ENCODE data around the gene BEST4. TPM values are rescaled to one million over a fixed set of nuclear protein-coding genes. Genes with fewer than 3 reads are reported as not detected.
A peak's percentile ranks its signal among the peaks of the same experiment; 100 is the strongest.
"Not testable (repeated sequence)": the region's sequence is repeated elsewhere in the genome, so short reads cannot be mapped to it uniquely, and the experiment has no call there.

Gene BEST4
- total RNA-seq, 1 donor from 2014 or later, result 0.84 TPM

GRCh38 chr1:44811234-44811633, 23.3 kb upstream of the BEST4 start:
- no peak for TF ChIP-seq EZH2phosphoT487 (IDR thresholded peaks at IDR 0.05)
- peak; percentile 46 for DNase-seq (ENCODE audit: low spot score)
- no peaks in the 10 kb centered on the region for H3K36me3 ChIP-seq
- no peaks in the 10 kb centered on the region for H3K27me3 ChIP-seq
- no peak overlapping the region for H3K27ac ChIP-seq
- Mint-ChIP-seq H3K36me3 (peaks cover 6% of the 10 kb centered on the region), H3K9me3 (no peaks in the 10 kb centered on the region), H3K4me1 (peaks cover 63% of the 10 kb centered on the region), H3K27ac (peak overlapping the region; percentile 35), H3K27me3 (ENCODE audit: insufficient read depth, low read depth) (peaks cover 22% of the 10 kb centered on the region), H3K4me3 (peak overlapping the region; percentile 30)
- no peaks in the 10 kb centered on the region for H3K9me3 ChIP-seq (ENCODE audit: low read depth)
- H4K20me1 ChIP-seq (ENCODE audit: low read depth), result no peaks in the 10 kb centered on the region
- no peak overlapping the region for H3K9ac ChIP-seq
- no peaks in the 10 kb centered on the region for H3K79me2 ChIP-seq (ENCODE audit: low read depth)
- no peak overlapping the region for H3K4me3 ChIP-seq
- peaks cover 50% of the 10 kb centered on the region for H3K4me1 ChIP-seq
- no peak overlapping the region for H3K4me2 ChIP-seq
- peaks cover 25% of the 10 kb centered on the region for H3F3A ChIP-seq (ENCODE audit: low read depth)
- no peak overlapping the region for H2AFZ ChIP-seq (replicated peaks)

DNA sequence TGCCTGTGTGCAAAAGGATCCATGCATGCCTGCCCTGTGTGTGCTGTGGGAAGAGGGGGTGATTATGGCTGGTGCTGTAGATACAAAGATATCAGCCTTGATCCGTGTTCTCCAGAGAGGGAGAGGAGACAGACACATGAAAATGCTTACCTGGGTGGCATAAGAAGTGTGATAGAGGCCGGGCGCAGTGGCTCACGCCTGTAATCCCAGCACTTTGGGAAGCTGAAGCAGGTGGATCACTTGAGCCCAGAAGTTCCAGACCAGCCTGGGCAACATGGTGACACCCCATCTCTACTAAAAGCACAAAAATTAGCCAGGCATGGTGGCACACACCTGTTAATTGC, 22.8 kb upstream of the BEST4 start:
- H3K27me3 ChIP-seq; H3K4me3 ChIP-seq; H2AFZ ChIP-seq (replicated peaks); H3K9ac ChIP-seq; H3K36me3 Mint-ChIP-seq; H3K9me3 ChIP-seq (ENCODE audit: low read depth); H3K4me3 Mint-ChIP-seq; H3K36me3 ChIP-seq; H4K20me1 ChIP-seq (ENCODE audit: low read depth); H3K4me2 ChIP-seq; DNase-seq (ENCODE audit: low spot score); H3K27ac ChIP-seq; H3K9me3 Mint-ChIP-seq; H3K79me2 ChIP-seq (ENCODE audit: low read depth): not testable (repeated sequence)
- peaks cover 63% of the 10 kb centered on the region for H3K4me1 Mint-ChIP-seq
- H3K27me3 Mint-ChIP-seq (ENCODE audit: insufficient read depth, low read depth), result peaks cover 22% of the 10 kb centered on the region
- H3K27ac Mint-ChIP-seq, result peak overlapping the region; percentile 93
- Histone ChIP-seq H3K4me1 (peaks cover 50% of the 10 kb centered on the region), H3F3A (ENCODE audit: low read depth) (peaks cover 22% of the 10 kb centered on the region)

DNA sequence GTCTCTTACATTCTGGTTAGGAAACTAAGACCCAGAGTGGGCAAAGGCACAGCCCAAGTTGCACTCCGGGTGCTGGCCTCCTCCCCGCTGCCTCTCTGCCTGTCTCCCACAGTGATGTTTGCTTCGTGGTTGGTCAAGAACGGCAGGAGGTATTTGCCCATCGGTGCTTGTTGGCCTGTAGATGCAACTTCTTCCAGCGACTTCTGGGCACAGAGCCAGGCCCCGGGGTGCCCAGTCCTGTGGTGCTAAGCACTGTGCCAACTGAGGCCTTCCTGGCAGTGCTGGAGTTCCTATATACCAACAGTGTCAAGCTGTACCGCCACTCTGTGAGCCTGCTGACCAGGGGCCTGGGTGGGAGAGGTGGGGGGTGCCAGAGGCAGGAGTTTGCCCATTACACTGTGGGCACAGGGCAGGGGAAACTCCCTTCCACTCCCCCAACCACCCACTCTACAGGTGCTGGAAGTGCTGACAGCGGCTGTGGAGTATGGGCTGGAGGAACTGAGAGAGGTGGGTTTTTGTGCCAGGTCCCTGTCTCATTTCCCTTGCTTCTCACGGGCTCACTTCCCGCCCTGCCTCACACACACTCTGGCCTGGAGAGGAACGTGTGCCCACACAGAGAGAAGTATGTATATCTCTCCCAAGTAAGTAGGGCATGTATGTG, 22.3 kb upstream of the BEST4 start:
- H3K36me3 Mint-ChIP-seq, result peaks cover 9% of the 10 kb centered on the region
- no peak for TF ChIP-seq EZH2 (IDR thresholded peaks at IDR 0.05)
- TF ChIP-seq EZH2phosphoT487 (IDR thresholded peaks at IDR 0.05), result no peak
- TF ChIP-seq, protein P1, sequence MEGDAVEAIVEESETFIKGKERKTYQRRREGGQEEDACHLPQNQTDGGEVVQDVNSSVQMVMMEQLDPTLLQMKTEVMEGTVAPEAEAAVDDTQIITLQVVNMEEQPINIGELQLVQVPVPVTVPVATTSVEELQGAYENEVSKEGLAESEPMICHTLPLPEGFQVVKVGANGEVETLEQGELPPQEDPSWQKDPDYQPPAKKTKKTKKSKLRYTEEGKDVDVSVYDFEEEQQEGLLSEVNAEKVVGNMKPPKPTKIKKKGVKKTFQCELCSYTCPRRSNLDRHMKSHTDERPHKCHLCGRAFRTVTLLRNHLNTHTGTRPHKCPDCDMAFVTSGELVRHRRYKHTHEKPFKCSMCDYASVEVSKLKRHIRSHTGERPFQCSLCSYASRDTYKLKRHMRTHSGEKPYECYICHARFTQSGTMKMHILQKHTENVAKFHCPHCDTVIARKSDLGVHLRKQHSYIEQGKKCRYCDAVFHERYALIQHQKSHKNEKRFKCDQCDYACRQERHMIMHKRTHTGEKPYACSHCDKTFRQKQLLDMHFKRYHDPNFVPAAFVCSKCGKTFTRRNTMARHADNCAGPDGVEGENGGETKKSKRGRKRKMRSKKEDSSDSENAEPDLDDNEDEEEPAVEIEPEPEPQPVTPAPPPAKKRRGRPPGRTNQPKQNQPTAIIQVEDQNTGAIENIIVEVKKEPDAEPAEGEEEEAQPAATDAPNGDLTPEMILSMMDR (IDR thresholded peaks at IDR 0.05), result no peak
- Histone ChIP-seq H3K27me3 (no peaks in the 10 kb centered on the region), H3K9ac (no peak overlapping the region), H3K4me1 (peaks cover 50% of the 10 kb centered on the region), H3K27ac (no peak overlapping the region), H3K4me2 (no peak overlapping the region), H4K20me1 (ENCODE audit: low read depth) (no peaks in the 10 kb centered on the region), H2AFZ (replicated peaks) (no peak overlapping the region), H3K9me3 (ENCODE audit: low read depth) (no peaks in the 10 kb centered on the region), H3K79me2 (ENCODE audit: low read depth) (no peaks in the 10 kb centered on the region), H3F3A (ENCODE audit: low read depth) (peaks cover 20% of the 10 kb centered on the region), H3K4me3 (no peak overlapping the region), H3K36me3 (no peaks in the 10 kb centered on the region)
- DNase-seq (ENCODE audit: low spot score), result no peak
- peaks cover 63% of the 10 kb centered on the region for H3K4me1 Mint-ChIP-seq
- peaks cover 21% of the 10 kb centered on the region for H3K27me3 Mint-ChIP-seq (ENCODE audit: insufficient read depth, low read depth)
- peak overlapping the region; percentile 93 for H3K27ac Mint-ChIP-seq
- H3K9me3 Mint-ChIP-seq, result no peaks in the 10 kb centered on the region
- no peak overlapping the region for H3K4me3 Mint-ChIP-seq

DNA sequence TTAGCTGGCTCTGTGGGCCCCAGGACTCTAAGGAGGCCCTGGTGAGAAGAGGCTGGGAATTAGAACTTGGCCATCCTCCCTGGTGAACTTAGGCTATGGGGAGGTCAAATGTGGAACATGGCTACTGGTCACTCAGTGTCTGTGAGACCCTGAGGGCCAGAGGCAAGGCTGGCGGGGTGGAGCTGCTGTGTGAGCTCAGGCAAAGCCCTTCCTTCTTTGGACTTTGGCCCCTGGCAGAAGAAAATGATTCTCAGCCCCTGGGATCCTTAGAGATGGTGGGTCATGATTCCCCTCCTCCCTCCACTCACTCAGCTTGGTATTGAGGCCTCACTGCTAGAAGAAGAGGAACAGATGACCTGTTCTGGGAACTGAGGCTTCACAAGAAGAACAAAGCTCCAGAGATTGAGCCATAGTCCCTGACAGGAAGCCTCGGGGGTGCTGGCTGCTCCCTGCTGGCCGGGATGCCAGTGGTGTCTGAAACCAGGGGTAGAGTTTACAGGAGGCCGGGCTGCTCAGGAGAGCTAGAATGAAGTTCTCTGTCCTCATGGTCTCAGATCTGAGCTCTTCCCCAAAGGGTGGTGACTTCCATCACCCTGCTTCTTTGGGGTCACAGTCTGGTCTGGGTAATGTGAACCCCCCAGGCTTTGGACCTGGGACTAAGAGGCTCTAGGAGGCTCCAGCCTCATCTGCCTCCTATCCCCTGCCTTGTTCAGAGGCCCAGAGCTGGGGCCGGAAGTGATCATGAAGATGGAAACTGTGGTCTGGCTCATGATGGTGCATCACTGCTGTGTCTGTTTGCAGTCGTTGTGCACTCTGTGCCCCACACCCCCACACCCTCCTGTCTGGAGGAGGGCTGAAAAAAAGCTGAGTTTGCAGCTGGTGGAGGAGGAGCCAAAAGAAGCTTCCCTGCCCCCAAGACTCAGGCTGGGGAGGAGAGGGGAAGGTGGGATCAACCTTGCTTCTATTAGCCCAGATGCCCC, 21.3 kb upstream of the BEST4 start:
- Mint-ChIP-seq H3K4me3 (peak overlapping the region; percentile 78), H3K27ac (peak overlapping the region; percentile 100), H3K4me1 (peaks cover 60% of the 10 kb centered on the region), H3K9me3 (no peaks in the 10 kb centered on the region), H3K36me3 (peaks cover 6% of the 10 kb centered on the region), H3K27me3 (ENCODE audit: insufficient read depth, low read depth) (peaks cover 15% of the 10 kb centered on the region)
- H3K27me3 ChIP-seq, result no peaks in the 10 kb centered on the region
- no peak for TF ChIP-seq EZH2 (IDR thresholded peaks at IDR 0.05)
- TF ChIP-seq, protein P1 (IDR thresholded peaks at IDR 0.05), result no peak
- no peak for TF ChIP-seq EZH2phosphoT487 (IDR thresholded peaks at IDR 0.05)
- H3K79me2 ChIP-seq (ENCODE audit: low read depth), result no peaks in the 10 kb centered on the region
- H3K36me3 ChIP-seq, result no peaks in the 10 kb centered on the region
- no peaks in the 10 kb centered on the region for H4K20me1 ChIP-seq (ENCODE audit: low read depth)
- H3K4me2 ChIP-seq, result peak overlapping the region; percentile 71
- H3K9me3 ChIP-seq (ENCODE audit: low read depth), result no peaks in the 10 kb centered on the region
- DNase-seq (ENCODE audit: low spot score), result no peak
- H3F3A ChIP-seq (ENCODE audit: low read depth), result peaks cover 20% of the 10 kb centered on the region
- peaks cover 50% of the 10 kb centered on the region for H3K4me1 ChIP-seq
- H3K4me3 ChIP-seq, result peak overlapping the region; percentile 17
- H3K27ac ChIP-seq, result no peak overlapping the region
- no peak overlapping the region for H2AFZ ChIP-seq (replicated peaks)
- H3K9ac ChIP-seq, result no peak overlapping the region

Data from neural progenitor cell (in vitro differentiated cells).